Hematopoietic multipotent progenitor cell treated with erythropoietin and hydrocortisone succinate and interleukin-3 and kit ligand, for 15 days (in vitro differentiated cells): ENCODE measurements around the gene FAM120A.
"Not testable (repeated sequence)": the region's sequence is repeated elsewhere in the genome, so short reads cannot be mapped to it uniquely, and the experiment has no call there.

Source experiments
- DNase-seq: peaks from one replicate; pipeline ENCODE4 v3.0.0-alpha.2; 2015; ENCODE audit warnings: low spot score

The FAM120A gene, protein sequence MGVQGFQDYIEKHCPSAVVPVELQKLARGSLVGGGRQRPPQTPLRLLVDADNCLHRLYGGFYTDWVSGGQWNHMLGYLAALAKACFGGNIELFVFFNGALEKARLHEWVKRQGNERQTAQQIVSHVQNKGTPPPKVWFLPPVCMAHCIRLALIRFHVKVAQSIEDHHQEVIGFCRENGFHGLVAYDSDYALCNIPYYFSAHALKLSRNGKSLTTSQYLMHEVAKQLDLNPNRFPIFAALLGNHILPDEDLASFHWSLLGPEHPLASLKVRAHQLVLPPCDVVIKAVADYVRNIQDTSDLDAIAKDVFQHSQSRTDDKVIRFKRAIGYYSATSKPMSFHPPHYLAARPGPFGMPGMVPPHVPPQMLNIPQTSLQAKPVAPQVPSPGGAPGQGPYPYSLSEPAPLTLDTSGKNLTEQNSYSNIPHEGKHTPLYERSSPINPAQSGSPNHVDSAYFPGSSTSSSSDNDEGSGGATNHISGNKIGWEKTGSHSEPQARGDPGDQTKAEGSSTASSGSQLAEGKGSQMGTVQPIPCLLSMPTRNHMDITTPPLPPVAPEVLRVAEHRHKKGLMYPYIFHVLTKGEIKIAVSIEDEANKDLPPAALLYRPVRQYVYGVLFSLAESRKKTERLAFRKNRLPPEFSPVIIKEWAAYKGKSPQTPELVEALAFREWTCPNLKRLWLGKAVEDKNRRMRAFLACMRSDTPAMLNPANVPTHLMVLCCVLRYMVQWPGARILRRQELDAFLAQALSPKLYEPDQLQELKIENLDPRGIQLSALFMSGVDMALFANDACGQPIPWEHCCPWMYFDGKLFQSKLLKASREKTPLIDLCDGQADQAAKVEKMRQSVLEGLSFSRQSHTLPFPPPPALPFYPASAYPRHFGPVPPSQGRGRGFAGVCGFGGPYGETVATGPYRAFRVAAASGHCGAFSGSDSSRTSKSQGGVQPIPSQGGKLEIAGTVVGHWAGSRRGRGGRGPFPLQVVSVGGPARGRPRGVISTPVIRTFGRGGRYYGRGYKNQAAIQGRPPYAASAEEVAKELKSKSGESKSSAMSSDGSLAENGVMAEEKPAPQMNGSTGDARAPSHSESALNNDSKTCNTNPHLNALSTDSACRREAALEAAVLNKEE

DNA sequence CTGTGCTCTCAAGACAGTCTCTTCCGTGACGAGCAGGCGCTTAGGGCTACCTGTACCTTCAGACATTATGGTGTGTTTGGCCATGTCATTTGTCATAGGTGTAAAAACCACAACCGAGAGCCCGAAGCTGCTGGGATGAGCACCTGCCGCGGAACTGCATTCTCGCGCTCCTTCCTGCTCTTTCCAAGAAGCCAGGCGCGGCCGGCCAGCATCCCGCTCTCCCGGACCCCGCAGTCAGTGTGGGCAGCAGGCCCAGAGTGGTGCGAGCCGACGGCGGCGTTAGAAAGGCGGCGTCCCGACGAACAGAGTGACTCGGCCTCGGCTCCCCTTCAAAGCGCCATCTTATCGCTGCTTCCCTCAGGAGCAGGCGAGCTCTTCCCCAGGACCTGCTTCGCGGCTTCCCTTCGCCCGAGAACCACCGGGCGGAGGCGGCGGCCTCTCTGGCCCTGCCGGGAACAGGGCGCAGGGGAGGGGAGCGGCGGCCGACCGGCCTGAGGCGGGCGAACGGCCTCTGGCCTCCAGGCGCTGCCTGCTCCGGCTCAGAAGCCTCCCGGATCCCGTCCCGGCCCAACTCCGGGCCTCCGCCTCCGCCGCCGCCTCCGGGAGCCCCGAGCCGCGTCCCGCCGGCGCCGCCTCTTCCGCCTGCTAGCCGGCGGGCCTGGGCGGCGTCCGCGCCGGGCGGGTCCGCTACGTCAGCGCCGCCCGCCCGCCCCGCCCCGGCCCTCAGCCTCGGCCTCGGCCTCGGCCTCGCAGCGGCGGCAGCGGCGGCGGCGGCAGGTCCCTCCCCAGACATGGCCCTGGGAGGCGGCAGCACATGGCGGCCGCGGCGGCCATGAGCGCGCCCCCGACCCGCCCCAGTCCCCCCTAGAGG, at the start of gene FAM120A:
Gene FAM120A (plus strand): TSS at position 741 of the 871 bp plus-strand sequence. CDS start 231 bp downstream, outside the sequence.
- DNase-seq: peak; percentile 84

DNA sequence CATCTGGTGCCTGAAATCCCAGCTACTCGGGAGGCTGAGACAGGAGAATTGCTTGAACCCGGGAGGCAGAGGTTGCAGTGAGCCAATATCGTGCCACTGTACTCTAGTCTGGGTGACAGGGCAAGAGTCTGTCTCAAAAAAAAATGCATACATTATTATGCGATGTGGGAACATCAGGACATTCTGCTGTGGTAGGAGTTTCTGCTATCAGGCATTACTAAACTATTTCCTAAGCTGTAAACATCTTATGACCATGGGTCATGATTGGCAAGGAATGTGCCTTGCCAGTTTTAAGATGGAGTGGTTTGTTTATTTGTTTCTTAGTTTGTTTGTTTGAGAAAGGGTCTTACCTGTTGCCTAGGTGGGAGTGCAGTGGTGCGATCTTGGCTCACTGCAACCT, 45.1 kb upstream of the FAM120A start:
- DNase-seq: no peak

DNA sequence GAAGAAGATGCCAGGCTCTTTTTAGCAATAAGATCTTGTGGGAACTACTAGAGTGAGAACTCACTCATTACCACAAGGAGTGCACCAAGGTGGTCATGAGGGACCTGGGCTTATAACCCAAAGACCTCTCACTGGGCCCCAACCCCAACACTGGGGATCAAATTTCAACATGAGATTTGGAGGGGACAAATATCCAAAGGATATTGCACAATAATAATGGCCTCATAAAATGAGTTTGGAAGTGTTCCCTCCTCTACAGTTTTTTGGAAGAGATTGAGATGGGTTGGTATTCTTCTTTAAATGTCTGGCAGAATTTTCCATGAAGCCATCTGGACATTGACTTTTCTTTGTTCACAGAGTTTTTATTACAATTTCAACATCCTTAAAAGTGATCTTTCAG, 38.0 kb upstream of the FAM120A start:
- DNase-seq: no peak

DNA sequence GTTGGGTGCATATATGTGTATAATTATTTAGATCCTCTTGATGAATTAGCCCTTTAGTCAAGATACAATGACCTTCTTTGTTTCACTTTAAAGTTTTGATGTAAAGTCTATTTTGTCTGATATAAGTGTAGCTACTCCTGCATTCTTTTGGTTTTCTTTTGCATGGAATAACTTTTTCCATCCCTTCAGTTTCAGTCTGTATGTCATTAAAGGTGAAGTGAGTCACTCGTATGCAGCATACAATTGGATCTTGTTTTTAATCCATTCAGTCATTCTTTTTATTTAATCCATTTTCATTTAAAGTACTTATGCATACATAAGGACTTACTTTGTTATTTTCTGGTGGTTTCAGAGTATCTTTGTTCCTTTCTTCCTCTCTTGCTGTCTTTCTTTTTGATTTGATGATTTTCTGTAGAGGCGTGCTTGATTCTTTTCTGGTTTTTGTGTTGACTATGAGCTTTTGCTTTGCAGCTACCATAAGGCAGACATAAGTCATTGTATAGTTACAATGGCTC, 36.3 kb upstream of the FAM120A start:
- no peak for DNase-seq

DNA sequence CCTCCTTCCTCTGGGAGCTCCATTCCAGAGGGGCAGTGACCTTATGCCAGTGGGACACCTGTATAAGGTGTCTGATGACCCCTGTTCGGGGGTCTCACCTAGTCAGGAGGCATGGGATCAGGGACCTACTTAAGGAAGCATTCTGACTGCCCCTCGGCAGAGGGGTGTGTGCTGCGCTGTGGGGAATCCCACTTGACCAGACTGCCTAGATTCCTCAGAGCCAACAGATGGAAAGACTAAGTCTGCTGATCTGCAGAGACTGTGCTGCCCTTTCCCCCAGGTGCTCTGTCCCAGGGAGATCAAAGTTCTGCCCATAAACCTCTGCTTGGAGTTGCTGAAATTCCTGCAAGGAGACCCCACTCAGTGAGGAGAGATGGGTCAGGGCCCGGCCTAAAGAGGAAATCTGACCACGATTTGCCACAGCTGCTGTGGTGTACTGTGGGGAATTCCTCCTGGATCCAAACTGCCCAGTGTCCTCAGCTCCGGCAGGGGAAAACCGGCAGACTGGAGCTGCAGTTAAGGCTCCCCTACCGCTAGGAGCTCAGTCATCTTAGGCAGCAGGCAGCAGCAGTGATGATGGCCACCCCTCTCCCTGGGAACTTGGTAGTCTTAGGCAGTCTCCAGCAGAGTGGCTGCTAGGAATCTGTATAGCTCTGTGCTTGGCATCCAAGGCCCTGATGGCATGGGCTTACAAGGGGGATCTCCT, 34.8 kb upstream of the FAM120A start:
- no peak for DNase-seq

DNA sequence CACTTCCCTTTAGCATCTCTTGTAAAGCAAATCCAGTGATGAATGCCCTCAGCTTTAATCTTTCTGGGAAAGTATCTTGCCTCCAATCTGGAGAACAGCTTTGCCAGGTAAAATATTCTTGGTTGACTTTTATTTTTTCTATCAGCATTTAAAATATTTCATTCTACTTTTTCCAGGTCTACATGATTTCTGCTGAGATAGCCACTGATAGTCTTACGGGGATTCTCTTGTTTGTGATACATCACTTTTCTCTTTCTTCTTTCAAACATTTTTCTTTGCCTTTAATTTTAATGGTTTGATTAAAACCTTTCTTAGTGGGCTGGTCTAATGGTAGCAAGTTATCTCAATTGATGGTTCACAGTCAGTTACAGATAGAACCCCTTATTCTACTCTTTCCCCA, 33.9 kb upstream of the FAM120A start:
- DNase-seq: no peak

DNA sequence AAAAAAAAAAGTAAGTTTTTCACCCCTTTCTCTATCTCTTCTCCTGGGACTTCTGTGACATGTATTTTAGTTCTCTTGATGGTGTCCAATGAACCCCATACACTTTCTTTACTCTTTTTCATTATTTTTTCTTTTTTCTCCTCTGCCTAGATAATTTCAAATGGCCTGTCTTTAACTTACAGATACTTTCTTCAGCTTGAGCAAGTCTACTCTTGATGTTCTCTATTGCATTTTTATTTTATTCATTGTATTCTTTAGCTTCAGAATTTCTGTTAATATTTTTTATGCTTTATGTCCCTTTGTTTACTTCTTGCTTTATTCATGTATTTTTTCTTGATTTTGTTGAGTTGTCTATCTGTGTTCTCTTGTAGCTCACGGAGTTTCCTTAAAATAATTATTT, 32.5 kb upstream of the FAM120A start:
- DNase-seq: no peak

DNA sequence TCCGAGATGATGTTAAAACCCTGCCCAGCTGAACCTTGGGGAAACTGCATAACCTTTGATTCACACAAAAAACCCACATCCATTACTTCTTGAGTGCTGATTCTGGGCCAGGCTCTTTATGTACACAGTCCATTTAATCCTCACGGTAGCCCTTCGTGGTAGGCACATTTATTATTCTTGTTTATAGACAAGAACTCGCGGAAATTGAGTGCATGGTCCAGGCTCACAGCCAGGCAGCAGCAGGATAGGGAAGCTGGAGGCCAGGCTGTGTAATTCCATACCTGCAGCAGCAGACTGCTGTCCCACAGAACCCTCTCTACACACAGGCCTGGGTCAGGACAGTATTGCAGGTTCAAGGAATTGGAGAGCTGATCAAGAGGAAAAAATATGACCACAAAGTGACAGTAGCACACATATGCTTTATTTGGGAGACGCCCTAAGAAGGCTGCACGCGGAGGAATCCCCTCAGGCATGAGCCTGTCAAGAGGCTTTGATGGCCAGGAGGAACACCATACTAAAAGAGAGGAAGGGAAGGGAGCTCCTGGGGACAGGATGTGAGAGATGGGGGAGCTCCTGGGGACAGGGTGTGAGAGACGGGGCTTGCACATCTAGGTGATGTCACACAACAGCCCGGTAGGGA, 28.4 kb upstream of the FAM120A start:
- no peak for DNase-seq

DNA sequence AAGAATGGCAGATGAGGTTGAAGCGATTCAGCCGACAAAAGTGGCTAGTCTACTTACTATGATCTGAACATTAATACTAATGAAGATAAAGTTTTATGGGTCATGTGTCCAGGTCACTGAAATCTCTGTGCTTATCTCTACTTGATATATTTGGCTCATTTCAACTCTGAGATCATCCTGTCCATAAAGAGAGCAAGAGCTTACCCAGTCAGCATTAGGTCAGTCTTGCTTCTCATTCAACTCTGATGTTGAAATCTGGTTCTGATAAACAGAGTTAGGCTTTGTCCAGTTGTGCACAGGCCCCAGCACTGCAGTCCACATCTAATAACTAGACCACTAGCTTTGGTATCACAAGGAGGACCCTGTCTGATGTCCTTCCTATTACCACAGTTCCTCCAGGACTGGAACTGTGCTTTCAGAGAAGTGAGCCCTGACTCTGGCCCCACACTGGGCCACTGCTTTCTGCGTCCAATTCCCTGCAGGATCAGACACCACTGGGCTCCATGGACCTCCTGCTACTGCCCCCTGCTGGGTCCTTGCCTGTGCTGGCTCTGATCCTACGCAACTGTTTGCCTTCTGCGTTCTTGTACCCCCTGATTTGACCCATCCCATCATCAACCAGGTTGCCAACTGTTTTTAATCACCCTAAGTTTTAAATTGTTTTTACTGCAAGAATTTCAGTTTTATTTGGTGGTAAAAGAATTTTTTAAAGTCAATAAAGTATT, 23.7 kb upstream of the FAM120A start:
- DNase-seq: no peak

DNA sequence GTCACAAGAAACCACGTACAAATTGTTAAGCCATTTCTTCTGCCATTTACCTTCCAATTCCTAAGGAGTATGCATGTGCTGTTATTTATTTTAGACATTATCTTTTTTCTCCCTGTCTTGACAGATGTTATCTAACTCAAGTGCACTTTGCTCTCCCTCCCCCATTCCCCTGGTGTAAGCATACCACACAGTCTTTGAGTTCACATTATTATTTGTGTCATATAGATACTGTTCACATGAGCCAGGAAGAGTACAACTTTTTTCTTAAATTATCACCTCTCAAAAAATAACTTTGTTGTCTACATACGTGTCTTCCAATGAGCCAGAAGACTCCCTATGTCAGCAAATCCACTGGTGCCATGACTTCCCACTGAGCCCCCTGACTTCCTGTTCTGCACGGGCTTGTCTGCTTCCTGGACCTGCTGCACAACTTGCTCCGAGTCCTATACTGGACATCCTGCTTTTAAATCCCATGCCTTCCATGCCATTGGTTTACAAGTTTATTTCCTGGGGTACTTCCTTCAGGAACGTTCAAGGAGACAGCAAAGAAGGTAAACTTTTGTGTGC, 19.9 kb upstream of the FAM120A start:
- DNase-seq: no peak

DNA sequence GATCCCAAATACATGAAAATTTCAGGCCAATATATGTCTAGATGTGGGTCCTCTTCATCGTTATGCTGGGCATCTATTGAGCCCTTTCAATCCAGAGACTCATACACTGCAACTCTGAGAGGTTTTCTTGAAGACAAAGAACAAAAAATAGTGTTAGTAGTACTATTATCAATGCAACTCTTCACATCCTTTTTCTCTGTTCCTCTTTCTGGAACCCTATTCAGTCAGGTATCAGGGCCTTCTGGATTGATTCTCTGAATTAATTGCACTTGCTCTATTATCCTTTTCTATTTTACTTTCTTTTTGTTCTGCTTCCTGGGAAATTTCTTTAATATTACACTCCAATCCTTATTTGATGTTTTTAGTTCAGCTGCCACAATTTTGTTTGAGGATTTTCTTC, 18.5 kb upstream of the FAM120A start:
- DNase-seq: no peak

DNA sequence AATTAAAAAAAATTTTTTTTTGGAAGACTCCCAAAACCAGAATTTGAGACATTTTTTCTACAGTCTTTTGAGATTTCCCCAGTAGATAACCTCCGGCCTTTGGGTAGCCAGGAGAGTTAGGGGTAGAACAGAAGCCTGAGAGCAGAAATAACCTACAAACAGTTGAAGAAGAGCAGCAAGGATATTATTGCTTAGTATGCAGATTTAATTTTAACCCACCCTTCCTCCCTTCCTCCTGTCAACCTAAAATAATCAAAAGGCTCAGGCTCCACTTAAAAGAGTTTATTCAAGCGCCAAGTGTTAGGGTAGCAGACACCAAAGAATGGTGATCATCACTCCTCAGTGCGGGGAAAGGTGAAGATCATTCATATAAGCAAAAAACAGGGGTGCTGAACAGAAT, 17.4 kb upstream of the FAM120A start:
- DNase-seq: no peak

DNA sequence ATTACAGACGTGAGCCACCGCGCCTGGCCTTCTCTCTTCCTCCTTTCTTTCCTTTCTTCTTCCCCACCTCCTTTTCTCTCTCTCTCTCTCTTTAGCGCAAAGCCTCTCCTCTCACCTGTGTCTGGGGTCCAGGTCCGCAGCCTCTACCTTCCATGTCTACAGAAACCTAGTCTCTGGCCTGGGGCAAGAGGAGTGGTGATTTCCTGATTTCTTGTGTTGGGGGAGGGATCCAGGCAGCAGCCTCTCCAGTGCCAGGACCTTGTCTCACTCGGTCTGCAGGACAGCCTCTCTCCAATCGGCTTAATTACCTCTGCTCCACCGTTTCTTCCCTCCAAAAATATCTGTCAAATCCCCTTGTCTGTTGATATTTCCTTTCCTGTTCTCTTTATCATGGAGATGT, 16.1 kb upstream of the FAM120A start:
- no peak for DNase-seq

DNA sequence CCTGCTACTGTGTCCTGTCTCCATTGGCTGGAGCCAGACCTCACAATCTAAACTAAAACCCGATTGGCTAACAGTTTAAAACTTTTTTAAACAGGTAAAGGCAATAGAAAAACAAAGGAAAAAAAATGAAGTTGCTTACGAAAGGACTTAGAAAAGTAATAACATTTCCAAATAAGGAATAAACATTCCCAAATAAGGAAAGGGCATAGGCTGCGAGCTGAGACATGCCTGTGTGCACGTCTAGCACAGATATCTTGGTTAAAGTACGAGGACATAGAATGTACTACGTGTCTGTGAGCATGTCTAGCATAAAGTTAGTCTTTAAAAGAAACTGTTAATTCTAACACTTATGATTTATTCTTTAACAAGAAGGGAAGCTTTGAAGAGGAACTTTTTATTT, 15.3 kb upstream of the FAM120A start:
- no peak for DNase-seq

DNA sequence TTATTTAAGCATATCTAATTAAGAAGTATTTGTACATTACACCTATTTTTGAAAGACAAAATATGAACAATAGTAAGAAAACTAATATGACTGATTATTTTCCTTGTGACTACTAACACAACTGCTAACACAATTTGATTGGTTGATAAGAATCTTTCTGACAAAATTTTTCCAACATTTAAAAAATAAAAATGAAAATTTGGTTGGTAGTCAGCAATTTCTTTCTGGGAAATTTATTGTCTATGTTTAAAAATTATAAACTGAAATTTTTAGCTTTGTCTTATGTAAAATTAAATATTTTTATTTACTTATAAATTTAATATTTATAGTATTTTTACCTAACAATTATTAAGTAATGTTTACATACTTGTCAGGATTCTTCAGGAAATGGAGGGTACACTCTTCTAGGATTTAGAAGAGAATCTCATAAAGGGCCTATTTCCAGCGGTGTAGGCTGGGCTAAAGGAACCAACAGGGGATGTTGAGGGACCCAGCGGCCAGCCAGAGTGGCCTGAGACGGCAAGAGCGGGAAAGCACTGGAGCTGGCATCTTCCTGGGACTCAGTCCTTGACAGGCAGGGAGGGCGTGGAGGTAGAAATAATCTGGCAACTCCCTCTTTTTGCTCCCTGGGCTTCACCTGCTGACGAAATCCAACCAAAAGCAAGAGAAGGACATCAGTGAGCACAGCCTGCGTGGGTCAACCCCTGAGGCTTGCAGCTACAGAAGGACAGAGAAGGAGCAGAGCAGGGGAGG, 14.7 kb upstream of the FAM120A start:
- no peak for DNase-seq

DNA sequence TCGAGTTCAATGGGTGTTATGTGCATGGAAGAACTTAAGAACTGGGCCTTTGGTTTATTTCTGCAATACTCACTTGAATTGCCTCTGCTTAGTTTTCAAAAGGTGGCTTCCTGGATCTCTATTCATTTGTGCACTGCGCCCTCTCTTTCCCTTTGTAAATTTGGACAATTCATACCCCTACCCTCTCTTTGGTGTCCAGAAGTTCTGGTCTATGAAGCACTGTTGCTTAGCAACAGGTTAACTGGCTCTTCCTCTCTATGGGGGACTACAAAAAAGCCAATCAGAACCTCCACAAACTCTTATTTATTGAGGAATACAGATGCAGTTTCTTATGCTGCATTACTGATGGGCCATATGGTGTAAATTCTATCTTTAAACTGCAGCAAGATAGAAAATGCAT, 13.5 kb upstream of the FAM120A start:
- no peak for DNase-seq

DNA sequence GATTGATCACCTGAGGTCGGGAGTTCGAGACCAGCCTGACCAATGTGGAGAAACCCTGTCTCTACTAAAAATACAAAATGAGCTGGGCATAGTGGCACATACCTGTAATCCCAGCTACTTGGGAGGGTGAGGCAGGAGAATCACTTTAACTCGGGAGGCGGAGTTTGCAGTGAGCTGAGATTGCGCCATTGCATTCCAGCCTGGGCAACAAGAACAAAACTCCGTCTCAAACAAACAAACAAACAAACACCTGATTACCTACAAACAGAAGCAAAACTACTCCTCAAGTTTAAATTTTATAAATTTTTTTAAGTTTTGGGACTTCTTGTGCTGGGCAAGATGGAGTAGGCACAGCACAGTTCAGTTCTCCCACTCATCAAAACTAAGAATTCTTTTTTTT, 12.2 kb upstream of the FAM120A start:
- not testable (repeated sequence) for DNase-seq

DNA sequence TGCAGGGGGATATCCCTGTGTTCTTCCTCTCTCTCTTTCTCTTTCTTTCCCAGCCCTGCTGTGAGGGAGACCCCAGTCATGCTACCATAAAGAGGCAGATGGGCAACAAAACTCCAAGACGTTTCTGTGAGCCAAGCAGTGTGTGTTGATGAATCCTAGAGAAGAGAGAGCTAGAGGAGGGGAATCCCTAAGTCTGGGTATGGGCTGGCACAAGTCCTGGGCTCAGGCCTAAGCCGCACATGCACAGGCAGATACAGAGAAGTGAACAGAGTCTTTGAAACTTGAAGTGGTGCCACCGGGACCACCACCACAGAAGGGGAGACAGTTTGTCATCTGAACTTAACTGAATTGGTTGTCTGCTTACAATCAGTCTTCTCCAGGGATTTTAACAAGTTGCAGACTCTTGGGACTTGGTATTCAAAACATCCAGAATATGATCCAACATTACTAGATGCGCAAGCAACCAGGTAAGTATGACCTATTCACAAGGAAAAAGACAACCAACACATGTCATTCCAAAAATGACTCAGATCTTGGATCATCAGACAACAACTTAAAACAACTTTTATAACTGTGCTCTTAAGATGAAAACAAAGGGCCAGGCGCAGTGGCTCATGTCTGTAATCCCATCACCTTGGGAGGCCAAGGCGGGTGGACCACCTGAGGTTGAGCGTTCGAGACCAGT, 10.4 kb upstream of the FAM120A start:
- DNase-seq: no peak
